SJCRH30 (cell line): ENCODE data around the gene RHBDD2. TPM values are rescaled to one million over a fixed set of nuclear protein-coding genes. Genes with fewer than 3 reads are reported as not detected.

Source experiments
- DNase-seq, 2 experiments: peaks; one replicate each; pipeline ENCODE4 v3.0.0-alpha.2; 2015 to 2020
- H3K27ac ChIP-seq: fragments of 250-450 bp; sonication (Bioruptor Pico); 2 replicates; pipeline ENCODE4 v1.5.1; 2020; ENCODE audit warnings: mild to moderate bottlenecking, moderate library complexity
- H3K27me3 ChIP-seq: fragments of 250-450 bp; sonication (Bioruptor Pico); 2 replicates; pipeline ENCODE4 v1.5.1; 2020; ENCODE audit warnings: mild to moderate bottlenecking, moderate library complexity
- H3K36me3 ChIP-seq: fragments of 250-450 bp; sonication (Bioruptor Pico); 2 replicates; pipeline ENCODE4 v1.5.1; 2020; ENCODE audit warnings: mild to moderate bottlenecking, moderate library complexity
- H3K4me1 ChIP-seq: fragments of 250-450 bp; sonication (Bioruptor Pico); 2 replicates; pipeline ENCODE4 v1.5.1; 2020; ENCODE audit warnings: mild to moderate bottlenecking, moderate library complexity
- H3K4me3 ChIP-seq: fragments of 250-450 bp; sonication (Bioruptor Pico); 2 replicates; pipeline ENCODE4 v1.5.1; 2020; ENCODE audit warnings: mild to moderate bottlenecking, moderate library complexity
- H3K9me3 ChIP-seq: fragments of 250-450 bp; sonication (Bioruptor Pico); replicated peaks from 2 replicates; pipeline ENCODE4 v1.5.1; 2020; ENCODE audit warnings: mild to moderate bottlenecking, moderate library complexity
- total RNA-seq: library from RNA; depleted of rRNA; stranded (reverse); fragments of >200 nt; shearing (Covaris generic); gene quantifications from 2 replicates; pipeline ENCODE4 v1.2.3, GENCODE V29; 2014

Gene RHBDD2
- total RNA-seq, 1 experiment from 2014 or later = 50.6 TPM

DNA sequence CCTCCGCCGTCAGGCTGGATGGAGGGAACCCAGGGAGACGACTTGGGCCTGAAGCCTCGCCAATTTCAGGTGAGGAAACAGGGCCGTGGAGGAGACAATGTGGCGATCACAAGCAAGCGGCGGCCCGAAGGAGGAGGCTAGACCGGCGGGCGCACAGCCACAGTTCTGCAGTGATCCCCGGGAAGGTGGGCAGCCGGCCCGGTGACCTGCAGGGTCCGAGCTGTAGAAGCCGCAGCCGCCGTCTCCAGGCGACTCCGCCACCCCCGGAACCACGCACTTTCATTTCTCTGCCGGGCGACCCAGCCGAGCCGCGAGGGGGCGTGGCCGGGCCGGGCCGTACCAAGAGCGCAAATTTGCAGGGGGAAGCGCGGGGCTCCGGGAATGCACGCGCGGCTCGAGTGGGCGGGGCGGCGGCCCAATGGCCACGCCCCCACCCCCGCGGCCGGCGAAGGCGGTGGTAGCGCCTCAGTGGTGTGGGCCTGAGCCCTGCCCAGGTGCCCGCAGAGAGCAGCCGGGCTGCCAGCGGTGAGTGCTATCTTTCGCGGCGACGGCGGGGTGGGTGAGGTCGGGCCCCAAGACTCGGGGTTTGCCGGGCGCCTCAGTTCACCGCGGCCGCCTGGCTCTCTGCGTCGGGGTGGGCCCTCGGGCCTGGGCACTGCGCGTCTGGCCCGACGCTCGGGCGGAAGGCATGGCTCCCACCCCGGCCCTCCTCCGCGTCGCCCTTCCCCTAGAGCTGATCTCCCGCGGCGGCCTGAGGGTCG lies 36.0 kb downstream of the RHBDD2 start, which contains the start of gene POR:
Gene POR (plus strand): TSS at position 501 of the 761 bp plus-strand sequence. CDS start 38,847 bp downstream, outside the sequence.
- peak within 1 kb of the TSS; percentile 75 for H3K4me3 ChIP-seq
- H3K36me3 ChIP-seq = no peaks in the 10 kb centered on the region
- H3K9me3 ChIP-seq = no peaks in the 10 kb centered on the region
- H3K4me1 ChIP-seq = peaks cover 4% of the 10 kb centered on the region; the same call in 1 of the 2 replicates
- DNase-seq = peak; percentile 90 to 94
- no peaks in the 10 kb centered on the region for H3K27me3 ChIP-seq
- peak within 1 kb of the TSS; percentile 38 for H3K27ac ChIP-seq

DNA sequence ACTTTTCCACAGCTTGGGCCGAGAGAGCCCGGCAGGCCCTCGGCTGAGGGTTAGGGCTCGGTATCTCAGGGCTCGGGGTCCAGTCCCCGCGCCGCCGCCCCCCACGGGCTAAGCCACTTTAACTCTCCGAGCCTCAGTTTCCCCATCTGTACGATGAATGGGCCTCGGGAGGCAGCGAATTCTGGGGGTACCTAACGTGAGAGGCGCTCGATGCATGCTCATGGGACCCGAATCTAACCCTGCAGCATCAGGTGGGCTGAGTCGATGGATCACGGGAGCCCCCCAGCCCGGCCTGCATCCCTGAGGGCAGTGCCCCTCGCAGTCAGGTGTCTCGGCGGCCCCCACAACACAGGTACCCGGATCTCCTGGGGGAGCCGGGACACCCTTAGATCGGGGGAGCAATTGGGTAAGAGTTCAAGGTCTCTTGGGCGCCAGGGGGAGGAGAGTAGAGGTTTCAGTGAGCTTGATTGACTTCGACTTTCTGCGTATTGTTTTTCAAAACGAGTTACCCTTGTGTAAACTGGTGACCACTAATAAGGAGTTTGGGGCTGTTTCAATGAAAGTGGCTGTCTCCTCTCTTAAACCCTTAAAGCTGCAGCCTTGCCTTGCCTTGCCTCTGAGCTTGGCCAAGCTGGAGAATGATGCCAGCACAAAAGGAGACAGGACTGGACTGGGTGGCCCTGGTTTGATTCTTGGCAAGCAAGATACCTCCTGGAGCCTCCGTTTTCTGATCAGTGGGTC lies 36.8 kb downstream of the RHBDD2 start:
- peak in 1 of 2 experiments; percentile 46 for DNase-seq
- Histone ChIP-seq H3K27ac (peak overlapping the region; percentile 29), H3K36me3 (no peaks in the 10 kb centered on the region)

DNA sequence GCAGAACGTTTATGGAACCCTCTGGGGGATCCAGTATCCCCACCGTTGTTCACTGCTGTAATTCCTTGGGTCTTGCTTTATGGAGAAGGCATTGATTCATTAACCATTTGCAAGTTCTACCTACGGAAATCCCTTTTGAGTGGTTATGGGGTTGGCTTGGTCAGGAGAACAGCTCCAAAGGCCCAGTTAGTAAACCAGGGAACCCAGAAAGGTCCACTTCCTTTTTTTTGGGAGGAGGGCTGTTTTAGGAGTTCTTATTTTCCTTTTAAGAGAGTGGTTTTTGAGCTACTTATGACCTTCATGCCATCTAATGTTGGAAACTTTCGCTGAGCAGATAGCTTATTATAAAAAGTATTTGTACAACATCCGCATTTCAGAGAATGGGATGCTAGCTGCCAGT lies 37.4 kb downstream of the RHBDD2 start:
- peaks cover 4% of the 10 kb centered on the region; the same call in 1 of the 2 replicates for H3K4me1 ChIP-seq
- no peaks in the 10 kb centered on the region for H3K27me3 ChIP-seq
- H3K4me3 ChIP-seq = peak overlapping the region; percentile 75
- no peaks in the 10 kb centered on the region for H3K9me3 ChIP-seq
- H3K27ac ChIP-seq = no peak overlapping the region
- DNase-seq = no peak
- H3K36me3 ChIP-seq = 0 out of 2 replicates have a peak, but pooled peaks cover 4% of the 10 kb centered on the region

More for the DNA sequence above, 36.8 kb downstream of the RHBDD2 start:
- no peaks in the 10 kb centered on the region for H3K27me3 ChIP-seq
- no peaks in the 10 kb centered on the region for H3K9me3 ChIP-seq
- peak overlapping the region; percentile 75 for H3K4me3 ChIP-seq
- peaks cover 4% of the 10 kb centered on the region; the same call in 1 of the 2 replicates for H3K4me1 ChIP-seq

DNA sequence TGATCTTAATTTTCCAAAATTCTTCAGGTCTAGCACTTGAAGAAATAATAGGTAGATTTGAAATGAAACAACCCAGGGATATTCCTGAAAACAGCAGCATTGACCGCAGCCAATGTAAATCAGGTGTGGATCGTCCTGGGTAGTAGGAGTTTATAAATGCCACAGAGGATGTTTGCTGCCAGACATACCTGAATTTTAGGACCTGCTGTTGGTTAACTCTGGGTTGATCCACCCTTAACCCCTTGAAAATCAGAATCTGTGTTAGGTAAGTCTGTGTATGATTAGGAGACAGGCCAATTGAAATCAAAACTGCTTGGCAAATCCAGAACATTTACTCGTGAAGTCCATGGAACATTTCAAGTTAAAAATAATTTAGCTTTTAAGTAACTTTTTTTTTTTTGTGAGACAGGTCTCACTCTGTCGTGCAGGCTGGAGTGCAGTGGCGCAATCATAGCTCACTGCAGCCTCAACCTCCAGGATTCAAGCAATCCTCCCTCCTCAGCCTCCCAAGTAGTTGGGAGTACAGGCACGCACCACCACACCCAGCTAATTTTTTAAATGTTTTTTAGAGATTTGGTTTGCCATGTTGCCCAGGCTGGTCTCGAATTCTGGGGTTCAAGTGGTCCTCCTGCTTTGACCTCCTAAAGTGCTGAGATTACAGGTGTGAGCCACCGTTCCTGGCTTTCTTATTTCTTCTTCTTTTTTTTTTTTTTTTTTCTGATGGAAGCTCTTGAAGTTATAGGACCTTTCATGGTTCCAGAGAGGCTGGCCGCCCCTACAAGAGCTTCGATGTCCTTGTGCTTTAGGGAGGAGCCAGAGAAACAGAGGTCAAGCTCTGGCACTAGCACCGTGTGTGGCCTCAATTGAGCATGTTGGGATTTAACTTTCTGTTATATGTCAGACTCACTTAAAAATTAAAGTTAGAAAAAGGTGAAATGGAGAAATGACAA lies 38.1 kb downstream of the RHBDD2 start:
- DNase-seq = no peak
- H3K9me3 ChIP-seq = no peaks in the 10 kb centered on the region
- no peak overlapping the region for H3K4me3 ChIP-seq
- H3K36me3 ChIP-seq = 0 out of 2 replicates have a peak, but pooled peaks cover 5% of the 10 kb centered on the region
- no peaks in the 10 kb centered on the region for H3K27me3 ChIP-seq
- no peak overlapping the region for H3K27ac ChIP-seq
- H3K4me1 ChIP-seq = peaks cover 4% of the 10 kb centered on the region; the same call in 1 of the 2 replicates

DNA sequence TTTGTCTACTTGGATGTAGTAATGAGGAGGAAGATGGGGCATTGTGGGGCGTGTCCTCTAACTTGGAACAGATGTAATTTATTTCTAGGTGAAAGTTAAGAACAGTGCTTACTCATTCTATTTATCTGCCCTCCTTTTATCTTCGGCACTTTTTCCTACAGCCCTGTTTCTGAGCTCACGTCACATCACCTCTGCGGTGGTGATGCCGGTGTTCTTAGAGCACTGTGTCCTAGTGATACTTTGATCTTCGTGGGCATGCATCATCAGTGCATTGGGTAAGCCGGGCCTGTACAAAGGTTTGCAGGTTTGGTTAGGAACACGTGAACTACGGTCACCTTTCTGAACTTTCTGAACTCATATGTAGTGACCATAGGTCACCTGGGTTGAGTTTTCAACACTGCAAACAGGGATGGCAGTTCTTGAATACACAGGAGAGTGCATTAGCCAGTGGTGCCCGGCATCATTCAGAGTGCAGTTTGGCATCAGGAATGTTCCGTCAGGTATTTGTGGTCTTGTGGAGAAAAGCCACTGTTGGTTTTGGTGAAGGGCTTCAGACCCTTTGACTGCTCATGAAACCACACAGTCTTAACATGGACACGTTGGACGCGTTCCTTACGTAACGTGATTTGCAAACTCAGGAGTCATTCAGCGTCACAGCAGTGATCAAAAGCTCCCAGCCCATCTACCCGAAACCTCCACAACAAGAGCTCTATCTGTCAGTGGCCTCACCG lies 41.8 kb downstream of the RHBDD2 start:
- Histone ChIP-seq H3K27me3 (no peaks in the 10 kb centered on the region), H3K36me3 (peaks cover 9% of the 10 kb centered on the region; the same call in 1 of the 2 replicates), H3K4me1 (peaks cover 4% of the 10 kb centered on the region; the same call in 1 of the 2 replicates), H3K9me3 (no peaks in the 10 kb centered on the region), H3K4me3 (no peak overlapping the region), H3K27ac (no peak overlapping the region)
- no peak for DNase-seq

DNA sequence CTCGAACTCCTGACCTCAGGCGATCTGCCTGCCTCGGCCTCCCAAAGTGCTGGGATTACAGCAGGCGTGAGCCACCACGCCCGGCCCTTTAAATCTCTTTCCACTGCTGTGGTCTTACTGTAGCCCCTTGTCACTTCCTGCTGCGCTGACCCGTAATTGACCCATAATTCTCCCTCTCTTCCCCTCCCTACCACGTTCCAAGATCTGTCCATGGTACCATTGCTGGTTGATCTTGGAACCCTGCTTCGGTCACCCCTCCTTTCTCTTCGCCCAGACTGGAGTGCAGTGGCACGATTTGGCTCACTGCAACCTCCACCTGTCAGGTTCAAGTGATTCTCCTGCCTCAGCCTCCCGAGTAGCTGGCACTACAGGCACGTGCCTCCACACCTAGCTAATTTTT lies 42.6 kb downstream of the RHBDD2 start:
- H3K9me3 ChIP-seq = no peaks in the 10 kb centered on the region
- no peaks in the 10 kb centered on the region for H3K27me3 ChIP-seq
- H3K4me1 ChIP-seq = no peaks in the 10 kb centered on the region
- H3K27ac ChIP-seq = no peak overlapping the region
- DNase-seq = no peak
- H3K4me3 ChIP-seq = no peak overlapping the region
- H3K36me3 ChIP-seq = peaks cover 9% of the 10 kb centered on the region; the same call in 1 of the 2 replicates

DNA sequence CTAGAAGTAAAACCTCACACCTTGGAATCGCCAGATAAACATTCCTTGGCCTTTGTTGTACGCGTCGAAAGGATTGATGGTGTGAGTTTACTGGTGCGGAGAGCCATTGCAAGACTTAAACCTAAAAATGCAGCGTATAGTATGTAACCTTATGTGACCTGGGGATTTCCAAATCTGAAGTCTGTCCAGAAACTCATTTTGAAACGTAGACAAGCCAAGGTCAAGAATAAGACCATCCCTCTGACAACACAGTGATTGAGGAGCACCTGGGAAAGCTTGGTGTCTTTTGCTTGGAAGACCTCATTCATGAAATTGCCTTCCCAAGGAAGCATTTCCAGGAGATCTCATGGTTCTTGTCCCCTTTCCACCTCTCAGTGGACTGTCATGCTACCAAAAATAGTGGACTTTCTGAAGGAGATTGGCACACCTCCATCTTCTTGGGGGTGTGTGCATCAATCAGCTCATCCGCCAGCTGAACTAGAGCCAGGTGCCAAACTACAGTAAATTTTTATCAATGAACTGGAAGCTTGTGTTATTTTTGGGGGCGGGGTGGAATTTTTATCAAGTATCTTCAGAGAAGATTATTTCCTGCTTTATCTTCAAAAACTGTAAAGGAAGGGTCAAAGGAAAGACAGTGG lies 44.3 kb downstream of the RHBDD2 start:
- H3K4me3 ChIP-seq = no peak overlapping the region
- no peaks in the 10 kb centered on the region for H3K4me1 ChIP-seq
- H3K27me3 ChIP-seq = no peaks in the 10 kb centered on the region
- H3K9me3 ChIP-seq = no peaks in the 10 kb centered on the region
- no peak overlapping the region for H3K27ac ChIP-seq
- peaks cover 9% of the 10 kb centered on the region; the same call in 1 of the 2 replicates for H3K36me3 ChIP-seq
- DNase-seq = no peak

DNA sequence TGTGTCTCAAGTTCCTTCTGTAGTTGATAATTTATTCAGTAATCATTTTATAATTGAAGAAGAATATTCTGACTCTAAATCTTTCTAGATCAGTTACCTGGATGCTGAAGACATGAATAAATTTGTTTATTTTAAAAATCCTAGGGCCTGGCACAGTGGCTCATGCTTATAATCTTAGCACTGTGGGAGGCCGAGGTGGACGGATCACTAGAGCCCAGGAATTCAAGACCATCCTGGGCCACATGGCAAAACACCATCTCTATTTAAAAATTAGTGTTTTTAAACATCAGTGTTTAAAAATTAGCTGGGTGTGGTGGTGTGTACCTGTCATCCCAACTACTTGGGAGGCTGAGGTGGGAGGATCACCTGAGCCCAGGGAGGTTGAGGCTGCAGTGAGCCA lies 45.4 kb downstream of the RHBDD2 start:
- H3K27ac ChIP-seq = no peak overlapping the region
- no peaks in the 10 kb centered on the region for H3K27me3 ChIP-seq
- no peak overlapping the region for H3K4me3 ChIP-seq
- H3K36me3 ChIP-seq = peaks cover 12% of the 10 kb centered on the region; the same call in 1 of the 2 replicates
- no peak for DNase-seq
- no peaks in the 10 kb centered on the region for H3K4me1 ChIP-seq
- no peaks in the 10 kb centered on the region for H3K9me3 ChIP-seq

DNA sequence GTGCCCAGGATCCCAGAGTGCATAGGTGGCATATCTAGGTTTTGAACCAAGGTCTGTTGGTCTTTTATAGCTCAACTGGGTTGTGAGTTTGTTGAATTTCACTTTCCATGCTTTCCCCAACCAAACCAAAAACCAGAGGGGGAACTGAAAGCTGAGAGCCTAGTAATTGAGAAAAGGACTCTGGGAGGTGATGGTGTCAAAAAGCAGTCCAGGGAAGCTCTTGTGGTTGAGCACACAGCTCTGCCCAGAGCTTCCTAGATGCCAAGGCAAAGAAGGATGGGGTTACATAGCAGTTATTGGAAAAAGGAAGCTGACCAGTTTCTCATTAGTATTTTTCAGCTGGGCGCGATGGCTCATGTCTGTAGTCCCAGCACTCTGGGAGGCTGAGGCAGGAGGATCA lies 46.1 kb downstream of the RHBDD2 start:
- Histone ChIP-seq H3K36me3 (peaks cover 12% of the 10 kb centered on the region; the same call in 1 of the 2 replicates), H3K9me3 (peaks cover 2% of the 10 kb centered on the region; the same call in 1 of the 2 replicates), H3K27ac (no peak overlapping the region), H3K27me3 (no peaks in the 10 kb centered on the region), H3K4me1 (no peaks in the 10 kb centered on the region), H3K4me3 (no peak overlapping the region)
- DNase-seq = no peak

DNA sequence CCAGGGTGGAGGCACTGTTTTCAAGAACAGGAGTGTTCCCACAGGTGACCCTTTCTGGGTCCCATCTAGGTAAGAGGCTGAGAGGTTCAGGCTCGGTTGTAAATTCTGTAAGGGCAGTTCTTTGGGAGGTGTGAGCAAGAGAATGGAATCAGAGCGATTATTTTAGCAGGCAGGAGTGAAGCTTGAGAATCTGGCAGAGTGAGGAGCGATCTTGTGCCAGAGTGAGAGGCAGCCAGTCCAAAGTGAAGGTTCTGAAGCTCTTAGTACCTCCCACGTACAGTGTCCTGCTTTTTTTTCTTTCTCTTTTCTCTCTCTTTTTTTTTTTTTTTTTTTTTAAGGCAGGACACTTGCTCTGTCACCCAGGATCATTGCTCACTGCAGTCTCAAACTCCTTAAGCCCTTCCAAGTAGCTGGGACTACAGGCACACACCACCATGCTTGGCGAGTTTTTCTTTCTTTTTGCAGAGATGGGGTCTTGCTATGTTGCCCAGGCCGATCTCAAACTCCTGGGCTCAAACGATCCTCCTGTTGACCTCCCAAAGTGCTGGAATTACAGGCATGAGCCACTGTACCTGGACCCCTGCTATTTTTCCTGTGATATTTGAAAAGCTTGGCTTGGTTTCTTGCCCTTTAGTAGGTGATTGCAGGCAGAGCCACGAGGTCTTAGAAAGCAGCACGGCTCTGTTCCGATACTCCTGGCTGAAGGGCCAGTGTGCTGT lies 47.0 kb downstream of the RHBDD2 start:
- DNase-seq = no peak
- Histone ChIP-seq H3K36me3 (peaks cover 11% of the 10 kb centered on the region; the same call in 1 of the 2 replicates), H3K9me3 (peaks cover 5% of the 10 kb centered on the region; the same call in 1 of the 2 replicates), H3K27ac (no peak overlapping the region), H3K4me1 (no peaks in the 10 kb centered on the region; the same call in 1 of the 2 replicates), H3K4me3 (no peak overlapping the region), H3K27me3 (no peaks in the 10 kb centered on the region)

DNA sequence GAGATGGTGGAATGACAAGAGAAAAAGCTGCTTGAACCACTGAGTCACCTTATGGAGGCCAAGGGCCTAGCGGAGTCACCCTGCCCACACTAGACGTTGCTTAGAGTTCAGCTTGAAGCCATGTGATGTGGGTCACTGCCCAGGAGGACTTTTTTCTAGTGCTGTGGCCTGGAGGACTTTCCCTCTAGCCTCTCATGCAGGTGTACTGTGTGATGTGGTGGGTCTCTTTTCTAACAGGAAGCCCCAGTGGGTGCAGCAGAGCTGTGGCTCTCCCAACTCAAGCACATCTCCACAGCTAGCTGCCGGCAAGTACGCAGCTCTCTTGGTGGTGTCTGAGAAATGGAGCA lies 49.7 kb downstream of the RHBDD2 start:
- Histone ChIP-seq H3K9me3 (peaks cover 5% of the 10 kb centered on the region), H3K27ac (no peak overlapping the region), H3K36me3 (peaks cover 8% of the 10 kb centered on the region; the same call in 1 of the 2 replicates), H3K4me3 (no peak overlapping the region), H3K27me3 (no peaks in the 10 kb centered on the region), H3K4me1 (peaks cover 10% of the 10 kb centered on the region)
- no peak for DNase-seq

DNA sequence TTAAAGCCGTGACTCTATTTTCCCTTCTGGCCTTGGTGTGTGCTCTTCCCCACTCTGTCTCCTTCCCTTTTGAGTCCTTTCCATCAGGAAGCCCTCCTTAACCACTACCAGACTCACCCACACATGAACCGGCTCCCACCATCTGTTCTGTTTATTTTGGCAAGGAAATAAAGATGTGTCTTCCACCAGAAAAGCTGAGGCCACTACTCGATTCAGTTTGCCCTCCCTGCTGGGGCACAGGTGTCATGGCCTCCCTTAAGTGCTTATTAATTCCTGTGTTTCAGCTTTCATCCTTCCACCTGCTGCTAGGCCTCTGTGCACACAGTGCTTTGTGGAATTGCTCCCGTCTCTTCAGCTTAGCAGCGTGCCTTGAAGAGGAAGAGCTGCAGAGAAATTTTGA lies 52.8 kb downstream of the RHBDD2 start:
- H3K9me3 ChIP-seq = peaks cover 5% of the 10 kb centered on the region
- H3K27ac ChIP-seq = no peak overlapping the region
- H3K4me1 ChIP-seq = peaks cover 17% of the 10 kb centered on the region
- peak; percentile 85 to 94 for DNase-seq
- H3K36me3 ChIP-seq = 0 out of 2 replicates have a peak, but pooled peaks cover 5% of the 10 kb centered on the region
- no peaks in the 10 kb centered on the region for H3K27me3 ChIP-seq
- H3K4me3 ChIP-seq = no peak overlapping the region
